Right lobe of liver (tissue), 4 donors: Measurements from ENCODE around the gene AVPR1B.

Source experiments
- CTCF ChIP-seq, 4 donors: fragments of 200-600 bp in 3 of 4; fragments of 450-650 bp in 1 of 4; IDR thresholded peaks; one replicate each; pipeline versions ENCODE4 v1.5.1 to v1.8.0; 2016 to 2022; ENCODE audit warnings: antibody characterized with exemption in 4 of 4, mild to moderate bottlenecking in 2 of 4
- POLR2A ChIP-seq: fragments of 450-650 bp; IDR thresholded peaks from one replicate; pipeline ENCODE4 v1.6.1; 2017; ENCODE audit warnings: antibody characterized with exemption, mild to moderate bottlenecking
- donor health status: DM: no; HTN: no; CAD: no.
- donor health status: DM: no; HTN: no; CAD: no.
- donor health status: DM: no; HTN: yes; CAD: no.

- TF ChIP-seq POLR2A = no peak
- no peak for TF ChIP-seq CTCF (IDR thresholded peaks at IDR 0.05)
These were observed 56.3 kb downstream of the AVPR1B start for GRCh38 chr1:206060844-206061243.
